Erythroblast (primary cell): ENCODE data around the gene TTC21A.

Source experiments
- DNase-seq, 2 experiments: peaks; one replicate each; lab custom pipeline; 2025; lab: John Stamatoyannopoulos, UW
- GATA1 ChIP-seq: IDR thresholded peaks from 2 replicates; pipeline ENCODE4 v1.6.1; 2011; ENCODE audit warnings: low read depth, mild to moderate bottlenecking, control low read depth, low read length, moderate library complexity
- POLR2A ChIP-seq: IDR thresholded peaks from 2 replicates; pipeline ENCODE4 v1.6.1; 2011; ENCODE audit warnings: mild to moderate bottlenecking, low read length

Gene TTC21A

GRCh38 chr3:39184081-39184967 lies 76.8 kb downstream of the TTC21A start:
- TF ChIP-seq GATA1 (no peak), POLR2A (no peak)
- no peak for DNase-seq

GRCh38 chr3:39184968-39185285 lies 77.4 kb downstream of the TTC21A start:
- TF ChIP-seq GATA1: no peak
- TF ChIP-seq POLR2A: no peak

GRCh38 chr3:39185326-39185958 lies 78.0 kb downstream of the TTC21A start:
- no peak for TF ChIP-seq GATA1
- DNase-seq: no peak

More at GRCh38 chr3:39184968-39185285, 77.4 kb downstream of the TTC21A start:
- no peak for DNase-seq

- TF ChIP-seq GATA1: no peak
- TF ChIP-seq POLR2A: no peak
- no peak for DNase-seq
Measured at GRCh38 chr3:39185959-39186691, 78.6 kb downstream of the TTC21A start.

GRCh38 chr3:39186692-39187151 lies 79.2 kb downstream of the TTC21A start:
- TF ChIP-seq POLR2A (no peak), GATA1 (no peak)
- no peak for DNase-seq

- TF ChIP-seq GATA1 (no peak), POLR2A (no peak)
- no peak for DNase-seq
Measured at GRCh38 chr3:39187372-39188155, 80.1 kb downstream of the TTC21A start.
